Measurements from ENCODE around the gene CCDC188.

GRCh38 chr22:20153945-20154344, 3.1 kb upstream of the CCDC188 start:
- TF ChIP-seq CTCF (IDR thresholded peaks at IDR 0.05; ENCODE audit: low read depth, low read length, missing input control) (no peak), ATF3 (IDR thresholded peaks at IDR 0.05) (no peak), SP1 (IDR thresholded peaks at IDR 0.05) (no peak), EGR1 (IDR thresholded peaks at IDR 0.05; ENCODE audit: low read depth in 2 of 2) (no peak), JUND (IDR thresholded peaks at IDR 0.05) (no peak), TAF1 (conservative IDR thresholded peaks at IDR 0.05) (no peak), FOXA1 (IDR thresholded peaks at IDR 0.05) (no peak)

All from liver (tissue), 3 donors.